DMS 273 (cell line): ENCODE measurements around the gene KIF18B.
A peak's percentile ranks its signal among the peaks of the same experiment; 100 is the strongest.

Experiments
- DNase-seq: peaks from one replicate; lab custom pipeline; 2025; ENCODE audit not compliant: unreplicated experiment; lab: John Stamatoyannopoulos, UW

KIF18B gene

GRCh38 chr17:44947461-44948314 is at the start of gene KIF18B:
Gene KIF18B, minus strand, starts transcription at chr17:44947773. Its CDS starts 11,429 bp downstream, at chr17:44936344.
- DNase-seq, result peak; percentile 99

GRCh38 chr17:44996304-44996703 is 48.7 kb upstream of the KIF18B start:
- DNase-seq, result peak; percentile 32

- DNase-seq, result peak; percentile 87
Measured at GRCh38 chr17:44995436-44996001, 47.9 kb upstream of the KIF18B start.

- DNase-seq, result no peak
Measured at GRCh38 chr17:44992242-44992939, 44.8 kb upstream of the KIF18B start.

GRCh38 chr17:44990994-44991393 is 43.4 kb upstream of the KIF18B start:
- peak; percentile 92 for DNase-seq

GRCh38 chr17:44989552-44990138 is 42.1 kb upstream of the KIF18B start:
- no peak for DNase-seq

GRCh38 chr17:44988044-44988942 is 40.7 kb upstream of the KIF18B start:
- DNase-seq, result no peak

- DNase-seq, result peak; percentile 57
Measured at GRCh38 chr17:44983563-44983962, 36.0 kb upstream of the KIF18B start.

- DNase-seq, result no peak
Measured at GRCh38 chr17:44982113-44982702, 34.6 kb upstream of the KIF18B start.

- DNase-seq, result peak; percentile 49
Measured at GRCh38 chr17:44981221-44981968, 33.8 kb upstream of the KIF18B start.

- DNase-seq, result peak; percentile 91
Measured at GRCh38 chr17:44979426-44979995, 31.9 kb upstream of the KIF18B start.

- DNase-seq, result no peak
Measured at GRCh38 chr17:44978807-44979206, 31.2 kb upstream of the KIF18B start.

- DNase-seq, result peak; percentile 63
Measured at GRCh38 chr17:44977814-44978550, 30.4 kb upstream of the KIF18B start.

- DNase-seq, result no peak
Measured at GRCh38 chr17:44977065-44977464, 29.5 kb upstream of the KIF18B start.

- peak; percentile 73 for DNase-seq
Measured at GRCh38 chr17:44976206-44976605, 28.6 kb upstream of the KIF18B start.

- no peak for DNase-seq
Measured at GRCh38 chr17:44972953-44973352, 25.4 kb upstream of the KIF18B start.

GRCh38 chr17:44971776-44972483 is 24.4 kb upstream of the KIF18B start:
- no peak for DNase-seq
